GF-D8 (cell line): ENCODE results near the gene MAP4.
"Not testable (repeated sequence)": the region's sequence is repeated elsewhere in the genome, so short reads cannot be mapped to it uniquely, and the experiment has no call there.

Source experiments
- DNase-seq: peaks from one replicate; lab custom pipeline; 2025; lab: John Stamatoyannopoulos, UW

Gene MAP4

DNA sequence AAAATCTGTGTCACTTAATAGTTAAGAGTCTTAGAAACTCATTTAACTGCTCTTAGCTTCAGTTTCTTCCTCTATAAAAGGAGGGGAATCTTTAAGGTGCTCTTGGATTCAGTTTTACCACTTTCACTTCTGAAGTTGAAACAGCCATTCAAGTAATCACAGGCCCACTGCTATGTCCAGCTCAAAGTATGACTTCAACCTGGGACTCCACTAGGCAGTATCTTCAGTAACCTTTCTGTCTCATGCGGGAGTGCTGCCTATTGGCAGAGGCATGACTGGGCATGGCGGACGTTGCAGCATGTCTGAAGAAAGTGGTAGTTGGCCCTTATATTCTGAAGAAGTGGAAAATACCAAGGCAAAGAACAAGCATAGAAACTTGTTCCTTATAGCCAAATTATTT is 121.0 kb downstream of the MAP4 start:
- DNase-seq = no peak

DNA sequence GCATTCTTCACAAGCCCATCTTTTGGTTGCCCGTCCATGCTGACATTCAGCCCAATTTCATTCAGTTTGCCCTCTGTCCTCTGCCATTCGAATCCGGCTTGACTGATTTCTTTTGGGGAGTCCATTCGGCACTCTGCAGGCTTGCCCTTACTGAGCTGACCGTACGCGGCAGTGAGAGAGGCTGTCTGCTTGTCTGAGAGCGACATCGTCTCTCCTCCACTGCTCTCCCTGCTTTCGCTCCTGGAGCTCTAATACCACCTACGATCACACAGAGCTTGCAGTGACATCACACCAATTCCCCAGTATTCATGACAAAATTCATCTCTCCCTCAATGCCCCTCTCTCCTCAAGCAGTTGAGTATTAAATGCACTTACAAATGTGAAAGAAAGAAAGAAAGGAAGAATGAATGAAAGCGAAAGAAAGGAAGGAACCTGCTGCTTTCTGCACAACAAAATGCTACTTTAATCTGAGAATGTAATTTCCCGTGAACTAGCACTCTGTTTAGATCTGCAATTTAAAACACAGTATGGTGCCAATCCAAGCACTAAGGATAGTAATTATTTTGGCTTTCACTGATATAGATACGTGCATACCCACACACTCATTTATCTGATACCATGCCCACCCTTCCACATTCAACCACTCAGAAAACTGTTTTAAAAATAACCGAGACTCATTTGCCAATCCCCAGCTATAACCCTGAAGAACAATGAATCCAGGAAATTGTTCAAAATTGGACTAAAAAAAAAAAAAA is 123.8 kb downstream of the MAP4 start:
- no peak for DNase-seq

DNA sequence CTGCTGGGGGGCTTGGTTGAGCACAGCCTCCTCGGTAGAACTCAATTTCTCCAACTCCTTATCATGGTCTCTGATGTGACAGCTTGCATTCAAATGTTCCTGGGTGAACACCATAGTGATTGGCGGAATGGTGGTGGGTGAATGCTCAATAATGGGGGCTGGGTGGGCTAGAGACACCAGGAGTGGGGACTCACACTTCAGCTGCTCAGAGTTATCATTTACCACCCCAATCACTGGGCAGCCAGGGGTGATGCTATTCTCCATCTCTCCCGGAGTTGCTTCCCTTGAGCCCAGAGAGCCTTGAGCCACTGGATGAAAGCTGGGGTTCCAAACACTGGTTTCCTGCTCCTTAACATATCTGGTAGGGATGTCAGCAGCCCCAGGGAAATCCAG is 124.6 kb downstream of the MAP4 start:
- DNase-seq = no peak

DNA sequence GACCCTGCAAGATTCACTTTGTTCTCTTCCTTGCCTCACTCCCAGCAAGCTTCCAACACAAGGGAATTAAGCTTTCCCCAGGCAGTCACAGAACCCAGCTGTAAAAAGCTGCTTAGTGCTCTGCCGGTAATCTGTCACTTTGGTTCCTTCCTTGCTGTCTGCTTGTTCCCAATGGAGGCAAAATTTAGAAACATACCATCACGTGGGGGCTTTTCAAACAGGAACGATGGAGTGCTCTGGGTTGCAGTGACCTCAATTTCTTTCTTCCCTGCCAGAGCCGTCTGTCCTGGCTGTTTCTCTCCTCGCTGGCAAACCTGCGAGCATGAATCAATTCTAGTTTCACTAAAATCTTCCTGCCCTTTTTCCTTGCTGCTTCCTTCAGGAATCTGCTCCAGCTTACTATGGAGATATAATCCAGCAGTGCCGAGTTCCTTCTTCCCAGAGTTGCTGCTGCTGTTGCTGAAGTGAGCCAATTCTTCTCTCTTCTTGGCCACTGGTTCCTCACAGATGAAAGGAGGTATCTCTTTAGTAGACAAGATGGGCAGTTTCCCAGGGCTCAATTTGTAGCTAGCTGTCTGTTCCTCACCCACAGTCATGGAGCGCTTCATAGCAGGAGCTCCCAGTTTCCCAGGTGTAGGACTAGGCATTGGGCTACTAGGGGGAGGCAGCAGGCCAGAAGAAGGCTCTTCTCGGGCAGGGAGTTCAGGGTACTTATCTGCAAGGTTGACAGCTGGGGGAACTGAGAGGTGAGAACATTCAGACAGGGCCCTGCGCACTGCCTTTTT is 125.2 kb downstream of the MAP4 start:
- DNase-seq = no peak

DNA sequence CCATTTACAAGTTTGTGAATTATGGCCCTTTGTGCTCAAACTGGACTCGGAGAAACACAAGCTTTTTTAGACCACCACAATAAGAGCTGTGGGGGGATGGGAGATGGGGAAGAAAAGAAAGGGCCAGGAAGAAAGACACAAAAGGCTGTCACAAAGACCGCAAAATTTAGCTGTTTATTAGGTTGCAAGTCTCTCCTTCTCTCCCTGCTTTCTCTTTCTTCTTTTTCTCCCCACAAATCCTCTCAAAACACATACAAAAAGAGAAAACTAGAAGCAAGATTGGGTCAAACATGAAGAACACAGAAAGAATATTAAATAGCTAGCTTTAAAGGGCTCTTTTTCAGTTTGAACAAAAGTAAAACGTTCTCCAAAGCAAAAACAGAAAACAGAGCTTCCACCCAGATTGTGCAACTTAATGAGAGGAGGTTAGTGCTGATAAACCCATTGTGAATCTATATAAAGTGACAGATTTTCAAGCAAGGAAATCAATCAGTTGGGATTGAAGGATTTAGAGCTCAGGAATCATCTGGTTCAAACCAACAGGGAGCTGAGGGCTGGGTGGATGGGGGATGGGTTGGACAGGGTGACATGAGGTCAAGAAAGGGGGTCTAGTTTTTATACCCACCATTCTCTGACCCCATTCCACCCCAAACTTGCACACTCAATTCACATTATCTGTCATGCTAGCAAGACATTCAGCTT is 125.9 kb downstream of the MAP4 start:
- DNase-seq = no peak

DNA sequence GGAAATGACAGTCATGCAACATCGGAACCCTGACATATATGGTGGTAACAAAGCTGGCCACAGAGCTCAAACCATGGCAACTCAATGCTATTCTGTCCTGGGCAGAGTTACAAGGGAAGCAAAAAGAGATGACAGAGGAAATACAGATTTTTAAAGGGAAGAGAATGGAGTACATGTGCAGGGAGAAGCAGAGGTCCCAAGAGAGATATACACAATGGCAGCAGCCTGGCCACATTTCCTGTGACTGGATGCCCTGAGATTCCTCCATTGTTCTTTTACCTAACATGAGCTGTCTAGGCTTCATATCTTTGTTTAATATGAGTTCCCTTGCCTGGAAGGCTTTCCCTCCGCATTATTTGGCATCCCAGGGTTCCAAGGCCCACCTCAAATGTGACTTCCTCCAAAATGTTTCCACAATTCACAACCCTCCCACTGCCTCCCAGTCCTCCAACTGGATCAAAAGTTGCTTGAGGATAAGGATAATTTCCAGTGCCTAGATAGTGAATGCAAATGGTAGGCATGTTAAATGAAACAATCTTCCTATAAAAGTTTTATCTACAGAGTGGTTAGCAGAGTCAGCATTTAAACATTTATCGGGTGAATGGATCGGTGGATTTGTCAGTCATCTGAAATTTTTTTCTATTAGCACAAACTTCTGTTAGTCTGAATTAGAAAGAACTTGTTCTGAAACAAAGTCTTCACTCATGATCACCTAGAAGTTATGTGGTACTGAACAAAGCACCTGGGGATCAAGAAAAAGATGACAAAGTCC is 127.0 kb downstream of the MAP4 start:
- DNase-seq = no peak

DNA sequence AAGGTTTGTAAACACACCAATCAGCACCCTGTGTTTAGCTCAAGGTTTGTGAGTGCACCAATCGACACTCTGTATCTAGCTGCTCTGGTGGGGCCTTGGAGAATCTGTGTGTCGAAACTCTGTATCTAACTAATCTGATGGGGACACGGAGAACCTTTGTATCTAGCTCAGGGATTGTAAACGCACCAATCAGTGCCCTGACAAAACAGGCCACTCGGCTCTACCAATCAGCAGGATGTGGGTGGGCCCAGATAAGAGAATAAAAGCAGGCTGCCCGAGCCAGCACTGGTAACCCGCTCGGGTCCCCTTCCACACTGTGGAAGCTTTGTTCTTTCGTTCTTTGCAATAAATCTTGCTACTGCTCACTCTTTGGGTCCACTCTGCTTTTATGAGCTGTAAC is 128.2 kb downstream of the MAP4 start:
- DNase-seq = not testable (repeated sequence)

DNA sequence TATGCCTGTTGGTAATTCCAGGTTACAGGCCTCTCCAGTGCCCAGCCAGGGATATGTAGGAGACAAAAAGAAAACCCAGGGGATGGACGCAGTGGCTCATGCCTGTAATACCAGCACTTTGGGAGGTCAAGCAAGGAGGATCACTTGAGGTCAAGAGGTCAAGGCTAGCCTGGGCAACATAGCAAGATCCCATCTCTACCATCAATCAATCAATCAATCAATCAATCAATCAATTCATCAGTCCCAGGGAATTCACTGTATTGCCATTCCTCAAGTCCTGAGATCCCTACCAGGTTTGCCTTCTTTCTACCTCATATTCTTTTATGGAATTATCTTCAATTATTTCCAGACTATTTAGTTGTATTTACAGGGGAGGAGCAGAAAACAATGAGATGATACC is 131.0 kb downstream of the MAP4 start:
- DNase-seq = no peak

DNA sequence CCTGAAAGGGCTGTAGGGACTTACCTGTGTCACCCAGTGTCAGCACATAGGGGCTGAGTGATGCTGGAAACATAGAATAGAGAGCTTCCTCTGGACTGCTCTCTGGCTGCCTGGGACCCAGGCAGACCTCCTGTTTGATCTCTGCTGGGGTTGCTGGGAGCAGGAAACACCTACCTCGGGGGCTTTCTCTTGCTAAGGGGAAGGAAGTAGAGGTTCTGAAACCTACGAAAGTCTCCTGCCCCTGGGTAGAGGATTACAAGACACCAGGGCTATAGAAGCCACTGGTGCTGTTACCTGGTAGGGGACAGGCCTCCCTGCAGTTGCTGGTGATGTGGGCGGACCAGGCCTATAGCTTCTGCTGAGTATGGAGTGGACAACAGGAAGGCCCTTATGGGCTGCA is 131.6 kb downstream of the MAP4 start:
- no peak for DNase-seq

DNA sequence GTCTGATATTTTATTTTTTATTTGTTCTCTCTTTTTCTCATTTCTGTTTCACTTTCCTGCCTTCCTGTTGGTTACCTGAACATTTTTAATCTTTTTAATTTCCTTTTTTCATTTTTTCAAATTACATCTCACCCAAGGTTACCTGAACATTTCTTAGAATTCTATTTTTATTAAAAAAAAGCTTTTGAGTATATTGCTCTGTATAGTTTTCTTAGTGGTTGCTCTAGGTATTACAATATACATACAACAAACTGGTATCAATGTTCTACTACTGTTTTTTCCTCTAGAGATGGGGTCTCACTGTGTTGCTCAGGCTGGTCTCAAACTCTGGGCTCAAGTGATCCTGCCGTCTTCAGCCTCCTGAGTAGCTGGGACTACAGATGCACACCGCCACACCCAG is 133.9 kb downstream of the MAP4 start:
- no peak for DNase-seq

DNA sequence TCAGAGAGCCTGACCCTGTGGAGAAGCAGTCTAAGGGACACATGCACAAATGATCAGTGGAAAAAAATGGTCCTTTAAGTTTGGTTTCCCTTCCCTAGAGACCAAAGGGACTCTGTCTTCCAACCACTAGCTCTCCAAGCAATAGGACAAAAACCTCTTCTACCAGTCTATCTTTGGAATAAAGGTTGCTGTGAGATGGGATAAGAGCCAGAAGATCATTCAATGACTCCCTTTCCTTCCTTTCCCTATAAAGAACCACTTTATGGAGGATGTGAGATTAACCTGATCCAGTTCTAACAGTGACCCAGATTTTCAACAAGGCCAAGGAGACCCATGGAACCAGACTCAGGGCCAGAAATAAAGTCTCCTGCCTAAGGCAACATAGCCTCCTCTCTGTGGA is 138.5 kb downstream of the MAP4 start:
- DNase-seq = no peak

DNA sequence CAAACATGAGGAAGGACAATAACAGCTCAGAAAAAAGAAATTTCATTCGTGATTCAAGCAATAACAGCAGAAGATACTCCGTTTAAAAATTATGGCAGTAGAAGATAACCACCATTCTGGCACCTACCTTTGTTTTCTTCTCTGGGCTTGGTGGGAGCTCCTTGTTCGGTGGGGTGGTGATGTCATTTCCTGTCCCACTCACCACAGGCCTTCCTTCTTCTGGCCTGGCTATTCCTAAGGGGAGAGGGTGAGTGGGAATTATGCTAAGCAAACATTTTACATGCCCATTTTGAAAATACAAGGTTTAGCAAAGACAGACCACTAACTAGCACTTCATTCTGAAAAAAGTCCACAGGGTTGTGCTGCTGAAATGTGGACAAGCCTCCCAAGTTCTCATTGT is 138.9 kb downstream of the MAP4 start:
- DNase-seq = no peak

DNA sequence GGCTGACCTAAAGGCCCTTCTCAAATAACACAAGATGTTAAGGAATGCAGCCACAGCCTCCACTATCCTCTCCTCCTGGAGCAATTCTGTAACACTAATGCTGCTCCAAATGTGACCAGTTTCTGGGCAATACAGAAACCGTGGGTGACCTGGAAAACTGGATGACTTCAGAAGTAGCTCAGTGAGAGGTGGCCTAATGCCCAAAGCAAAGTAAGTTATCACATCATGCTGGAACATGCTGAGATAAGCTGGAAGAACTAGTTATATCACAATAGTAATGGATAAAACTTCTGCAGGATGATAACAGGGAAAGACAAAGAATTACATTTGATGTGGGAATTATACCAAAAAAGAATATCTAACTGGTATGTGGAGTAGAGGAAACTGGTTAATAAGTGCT is 141.3 kb downstream of the MAP4 start:
- DNase-seq = no peak

DNA sequence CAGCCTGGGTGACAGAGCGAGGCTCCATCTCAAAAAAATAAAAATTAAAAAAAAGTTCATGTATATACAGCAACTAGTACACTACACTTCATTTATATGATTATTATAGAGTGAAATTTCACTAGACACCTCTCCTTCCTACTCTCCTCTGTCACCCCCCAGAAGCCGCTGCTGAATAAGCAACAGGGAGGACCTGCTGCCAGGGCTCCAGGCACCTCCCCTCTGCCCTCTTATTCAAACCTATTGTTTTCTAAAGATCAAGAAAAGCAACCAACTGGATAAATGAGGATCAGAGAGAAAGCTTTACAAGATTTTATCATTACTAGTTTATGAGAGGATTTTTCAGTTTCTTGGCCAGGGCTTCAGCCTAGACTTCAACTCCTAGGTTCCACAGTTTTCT is 141.8 kb downstream of the MAP4 start:
- DNase-seq = no peak

DNA sequence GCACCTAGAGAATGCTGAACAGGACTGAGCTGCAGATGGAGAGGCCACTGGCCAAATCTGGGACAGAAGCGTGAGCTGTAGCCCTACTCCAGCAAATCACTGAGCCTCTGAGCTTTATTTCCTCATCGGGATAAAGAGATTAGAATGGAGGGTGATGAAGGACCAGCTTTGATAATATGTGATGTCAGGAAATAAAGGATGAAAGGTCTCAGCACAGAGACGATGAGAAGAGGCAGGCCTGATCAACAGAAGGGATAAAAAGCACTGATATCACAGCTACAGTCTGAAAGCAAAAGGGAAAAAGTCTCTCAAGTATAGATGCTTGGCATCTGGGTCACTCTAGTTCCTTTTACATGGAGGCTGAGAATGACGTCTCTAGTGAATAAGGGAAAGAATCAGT is 143.3 kb downstream of the MAP4 start:
- DNase-seq = no peak

DNA sequence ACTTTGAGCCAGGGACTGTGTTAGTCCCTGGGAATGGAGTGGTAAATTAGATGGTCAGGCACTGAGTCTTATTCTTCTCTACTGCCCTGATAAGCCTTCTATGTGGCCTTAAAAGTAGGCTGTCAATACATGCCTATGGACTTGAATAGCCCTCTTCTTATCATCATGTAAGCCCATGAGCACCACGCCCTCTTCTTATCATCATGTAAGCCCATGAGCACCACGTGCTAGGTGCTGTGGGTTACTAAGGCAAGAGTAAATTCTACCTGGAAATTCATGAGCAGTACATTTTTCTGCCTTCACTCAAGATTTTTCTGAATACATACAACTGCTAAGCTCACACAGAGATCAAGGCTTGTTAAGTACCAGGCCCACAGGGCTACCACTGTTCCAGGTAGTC is 144.8 kb downstream of the MAP4 start:
- DNase-seq = no peak

DNA sequence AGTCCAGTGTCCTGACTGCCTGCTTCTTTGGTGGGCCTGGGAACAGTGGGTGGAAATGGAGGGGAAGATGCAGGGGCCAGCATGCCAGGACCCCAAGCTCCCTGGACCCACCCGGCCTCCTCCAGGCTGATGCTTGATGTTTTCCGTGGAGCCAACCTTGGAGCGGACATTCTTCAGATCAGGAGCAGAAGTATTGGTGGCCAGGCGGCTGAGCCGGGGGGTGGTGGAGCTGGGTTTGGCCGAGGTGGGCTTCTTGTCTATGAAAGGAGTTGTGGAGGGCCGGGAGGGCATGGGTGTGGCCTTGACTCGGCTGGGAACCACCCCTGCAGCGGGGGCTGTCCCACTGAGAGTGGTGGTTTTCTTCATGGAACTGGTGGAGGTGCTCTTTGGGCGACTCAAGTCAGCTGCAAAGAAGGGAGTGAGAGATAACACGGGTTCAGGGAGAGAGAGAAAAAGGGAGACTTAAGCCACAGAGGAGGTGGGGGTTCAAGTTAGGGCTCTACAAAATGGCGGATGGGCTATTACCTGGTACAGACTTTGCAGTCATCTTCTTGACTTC is 145.4 kb downstream of the MAP4 start:
- DNase-seq = no peak

DNA sequence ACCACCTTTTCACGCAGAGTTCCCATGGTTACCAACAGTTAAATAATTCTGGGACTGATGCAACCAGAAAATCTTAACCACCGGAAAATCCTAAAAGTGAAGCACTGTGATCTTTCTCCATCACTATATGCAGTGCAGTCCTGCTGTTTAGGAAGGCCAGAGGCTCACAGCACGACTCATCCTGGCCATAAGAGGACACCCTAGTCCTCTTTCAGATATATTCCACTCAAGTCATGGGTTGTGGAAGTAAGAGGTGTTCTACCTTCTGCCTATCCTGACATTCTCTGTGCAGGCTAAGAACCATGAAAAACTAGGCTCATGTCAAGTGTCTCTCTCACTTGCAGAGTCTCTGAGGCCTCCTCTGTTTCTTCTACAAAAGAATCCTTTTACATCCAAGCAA is 146.1 kb downstream of the MAP4 start:
- no peak for DNase-seq

DNA sequence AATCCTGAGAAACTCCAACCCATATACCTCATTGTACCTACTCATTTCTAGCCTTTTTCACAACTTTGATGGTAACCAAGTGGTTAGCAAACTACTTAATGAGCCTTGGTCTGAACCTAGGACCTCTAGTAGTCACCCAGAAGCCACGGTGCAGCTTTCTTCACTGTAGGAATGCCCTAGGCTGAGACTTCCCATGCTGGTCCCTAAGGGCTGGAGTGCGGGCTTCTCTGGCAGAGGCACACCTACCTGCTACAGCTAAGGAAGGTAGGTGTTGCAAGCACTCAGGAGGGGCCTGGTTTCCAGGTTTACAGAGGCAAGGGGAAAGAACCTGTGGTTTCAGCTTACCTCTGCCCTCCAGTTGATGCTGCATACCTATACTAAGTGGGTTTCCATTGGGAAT is 147.9 kb downstream of the MAP4 start:
- DNase-seq = no peak

DNA sequence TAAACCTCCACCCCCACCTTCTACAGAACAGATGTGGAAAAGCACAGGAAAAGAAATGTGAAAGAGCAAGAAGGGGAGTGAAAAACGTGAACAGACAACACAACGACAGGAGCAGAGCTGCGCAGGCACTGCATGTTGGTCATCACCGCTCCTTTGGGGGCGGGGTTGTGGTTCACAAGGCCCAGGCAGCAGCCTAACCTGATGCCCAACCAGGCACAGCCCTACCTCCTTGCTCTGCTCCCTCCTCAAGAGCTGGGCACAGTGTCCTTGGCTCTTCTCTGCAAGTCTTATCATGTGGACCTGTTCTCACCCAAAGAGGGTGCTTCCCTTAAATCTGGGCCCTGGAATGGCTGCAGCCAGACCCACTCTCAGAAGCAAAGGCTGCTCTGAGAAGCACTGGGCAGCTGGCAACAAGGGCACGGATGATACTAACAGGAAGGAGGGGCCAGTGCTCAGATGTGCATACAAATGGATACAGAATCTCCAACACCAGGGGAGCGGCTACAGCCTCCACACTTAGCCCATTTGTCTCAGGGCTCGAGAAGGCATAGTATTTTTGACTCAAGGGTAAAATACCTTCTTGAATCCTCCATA is 148.7 kb downstream of the MAP4 start:
- DNase-seq = no peak

DNA sequence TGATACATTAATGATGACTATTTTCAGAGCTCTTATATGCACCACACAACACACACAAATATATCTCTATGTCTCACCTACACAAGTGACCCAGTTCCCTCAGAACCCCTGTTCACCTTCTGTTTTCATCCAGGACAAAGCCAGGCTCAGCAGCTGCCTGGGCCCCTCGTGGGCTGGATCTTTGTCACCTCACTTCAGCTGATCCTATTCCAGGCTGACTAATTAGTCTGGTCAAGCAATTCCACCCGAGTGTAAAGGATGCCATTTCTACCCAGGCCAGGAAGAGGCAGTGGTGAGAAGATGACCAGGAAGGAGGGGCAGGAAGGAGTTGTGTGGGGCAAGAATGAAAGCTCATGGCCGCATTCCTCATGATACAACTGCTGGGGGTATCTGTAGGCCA is 151.0 kb downstream of the MAP4 start:
- DNase-seq = no peak
